ENCODE measurements around the gene EPHB2.

- TF ChIP-seq, protein P1, sequence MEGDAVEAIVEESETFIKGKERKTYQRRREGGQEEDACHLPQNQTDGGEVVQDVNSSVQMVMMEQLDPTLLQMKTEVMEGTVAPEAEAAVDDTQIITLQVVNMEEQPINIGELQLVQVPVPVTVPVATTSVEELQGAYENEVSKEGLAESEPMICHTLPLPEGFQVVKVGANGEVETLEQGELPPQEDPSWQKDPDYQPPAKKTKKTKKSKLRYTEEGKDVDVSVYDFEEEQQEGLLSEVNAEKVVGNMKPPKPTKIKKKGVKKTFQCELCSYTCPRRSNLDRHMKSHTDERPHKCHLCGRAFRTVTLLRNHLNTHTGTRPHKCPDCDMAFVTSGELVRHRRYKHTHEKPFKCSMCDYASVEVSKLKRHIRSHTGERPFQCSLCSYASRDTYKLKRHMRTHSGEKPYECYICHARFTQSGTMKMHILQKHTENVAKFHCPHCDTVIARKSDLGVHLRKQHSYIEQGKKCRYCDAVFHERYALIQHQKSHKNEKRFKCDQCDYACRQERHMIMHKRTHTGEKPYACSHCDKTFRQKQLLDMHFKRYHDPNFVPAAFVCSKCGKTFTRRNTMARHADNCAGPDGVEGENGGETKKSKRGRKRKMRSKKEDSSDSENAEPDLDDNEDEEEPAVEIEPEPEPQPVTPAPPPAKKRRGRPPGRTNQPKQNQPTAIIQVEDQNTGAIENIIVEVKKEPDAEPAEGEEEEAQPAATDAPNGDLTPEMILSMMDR (IDR thresholded peaks at IDR 0.05): no peak
- no peak for TF ChIP-seq POLR2A (IDR thresholded peaks at IDR 0.05)
These were observed 164.6 kb downstream of the EPHB2 start for GRCh38 chr1:22875241-22875640.
